GM19043 (cell line): ENCODE data around the gene RGS9.
A peak's percentile ranks its signal among the peaks of the same experiment; 100 is the strongest.
"Not testable (repeated sequence)": the region's sequence is repeated elsewhere in the genome, so short reads cannot be mapped to it uniquely, and the experiment has no call there.

ENCODE experiments used
- ATAC-seq: cut with Tn5 transposase; IDR thresholded peaks from one replicate; pipeline ENCODE4 v1.9.1; 2021; ENCODE audit warnings: low read depth; ENCODE audit not compliant: unreplicated experiment

Gene RGS9

DNA sequence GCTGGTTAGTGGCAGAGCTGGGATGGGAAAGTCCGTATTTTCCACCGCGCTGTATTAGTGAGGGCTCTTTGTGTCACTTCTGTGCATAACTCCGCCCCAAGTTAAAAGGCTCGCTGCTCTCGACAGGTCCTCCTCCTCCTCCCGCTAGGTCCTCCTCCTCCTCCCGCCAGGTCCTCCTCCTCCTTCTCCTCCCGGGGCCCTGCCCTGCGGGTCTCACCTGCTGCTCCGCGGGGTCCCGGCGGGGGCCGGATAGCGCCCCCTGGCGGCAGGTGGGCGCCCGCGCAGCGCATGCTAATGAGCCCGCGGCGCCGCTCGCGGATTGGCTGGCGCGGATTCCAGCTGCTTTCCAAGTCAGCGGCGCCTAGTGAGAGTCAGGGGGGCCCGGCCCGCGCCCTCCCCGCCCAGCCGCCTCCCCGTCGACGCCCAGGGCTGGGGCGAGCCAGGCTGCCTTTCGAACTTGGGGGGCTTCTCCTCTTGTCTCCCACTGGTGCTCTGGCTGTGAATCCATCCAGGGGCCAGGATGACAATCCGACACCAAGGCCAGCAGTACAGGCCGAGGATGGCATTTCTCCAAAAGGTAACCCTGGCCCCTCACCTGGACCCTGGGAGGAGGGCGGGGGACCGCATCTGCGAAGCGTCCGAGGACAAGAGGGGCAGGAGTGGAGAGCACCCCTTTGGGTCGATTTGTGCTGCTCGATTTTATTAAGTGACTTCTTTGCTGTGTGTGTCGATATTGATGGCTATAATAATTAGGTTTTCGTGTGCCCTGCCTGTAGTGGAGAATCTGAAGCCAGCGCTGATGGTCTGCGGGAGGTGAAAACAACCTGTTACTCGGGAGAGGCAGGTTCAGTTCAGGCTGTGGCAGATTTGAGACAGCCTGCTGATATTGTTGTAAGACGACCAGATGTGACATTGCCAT, at the start of gene RGS9:
Gene RGS9 (plus strand): TSS at position 350 of the 919 bp plus-strand sequence. CDS start 171 bp downstream, at position 521.
- ATAC-seq: peak; percentile 87

- no peak for ATAC-seq
Measured at GRCh38 chr17:65088621-65089360, 48.4 kb upstream of the RGS9 start.

GRCh38 chr17:65092262-65092661, 44.9 kb upstream of the RGS9 start:
- no peak for ATAC-seq

DNA sequence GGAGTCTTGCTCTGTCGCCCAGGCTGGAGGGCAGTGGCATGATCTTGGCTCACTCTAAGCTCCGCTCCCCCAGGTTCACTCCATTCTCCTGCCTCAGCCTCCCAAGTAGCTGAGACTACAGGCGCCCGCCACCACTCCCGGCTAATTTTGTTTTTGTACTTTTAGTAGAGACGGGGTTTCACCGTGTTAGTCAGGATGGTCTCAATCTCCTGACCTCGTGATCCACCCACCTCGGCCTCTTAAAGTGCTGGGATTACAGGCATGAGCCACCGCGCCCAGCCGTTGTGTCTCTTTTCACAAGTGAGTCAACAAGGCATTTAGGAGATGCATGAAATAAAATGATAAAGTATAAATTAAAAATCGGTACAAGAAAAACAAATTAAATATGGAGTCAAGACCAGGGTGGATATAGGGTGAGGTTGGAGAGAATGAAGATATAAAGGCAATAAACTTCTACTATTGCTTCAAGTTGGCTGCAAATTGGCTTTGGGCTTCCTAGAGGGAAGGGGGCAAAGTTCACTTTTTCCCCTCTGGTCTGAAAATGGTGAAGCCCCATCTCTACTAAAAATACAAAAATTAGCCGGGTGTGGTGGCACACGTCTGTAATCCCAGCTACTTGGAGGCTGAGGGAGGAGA, 44.3 kb upstream of the RGS9 start:
- not testable (repeated sequence) for ATAC-seq

- ATAC-seq: no peak
Measured at GRCh38 chr17:65093930-65094329, 43.2 kb upstream of the RGS9 start.

- no peak for ATAC-seq
Measured at GRCh38 chr17:65095465-65095864, 41.7 kb upstream of the RGS9 start.

DNA sequence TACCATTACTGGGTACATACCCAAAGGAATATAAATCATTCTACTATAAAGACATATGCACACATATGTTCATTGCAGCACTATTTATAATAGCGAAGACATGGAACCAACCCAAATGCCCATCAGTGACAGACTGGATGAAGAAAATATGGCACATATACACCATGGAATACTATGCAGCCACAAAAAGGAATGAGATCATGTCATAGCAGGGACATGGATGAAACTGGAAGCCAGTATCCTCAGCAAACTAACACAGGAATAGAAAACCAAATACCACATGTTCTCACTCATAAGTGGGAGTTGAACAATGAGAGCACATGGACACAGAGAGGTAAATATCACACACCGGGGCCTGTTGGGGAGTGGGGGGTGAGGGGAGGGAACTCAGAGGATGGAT, 40.8 kb upstream of the RGS9 start:
- ATAC-seq: not testable (repeated sequence)

GRCh38 chr17:65097110-65097509, 40.1 kb upstream of the RGS9 start:
- ATAC-seq: no peak

DNA sequence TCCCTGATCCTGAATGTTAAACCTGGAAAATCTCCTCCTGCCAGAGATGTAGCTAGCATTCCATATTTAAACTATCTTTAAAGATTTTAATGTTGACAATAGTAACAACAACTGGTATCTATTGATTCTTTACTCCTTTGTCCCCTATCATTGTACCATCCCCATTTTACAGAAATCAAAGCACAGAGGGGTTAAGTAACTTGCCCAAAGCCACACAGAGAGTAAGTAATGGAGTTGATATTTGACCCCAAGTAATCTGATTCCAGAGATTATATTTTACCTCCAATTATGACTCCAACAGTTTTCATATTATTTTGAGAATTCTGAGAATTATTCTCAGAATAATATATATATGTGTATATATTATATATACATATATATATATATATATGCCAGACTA, 37.7 kb upstream of the RGS9 start:
- ATAC-seq: no peak

DNA sequence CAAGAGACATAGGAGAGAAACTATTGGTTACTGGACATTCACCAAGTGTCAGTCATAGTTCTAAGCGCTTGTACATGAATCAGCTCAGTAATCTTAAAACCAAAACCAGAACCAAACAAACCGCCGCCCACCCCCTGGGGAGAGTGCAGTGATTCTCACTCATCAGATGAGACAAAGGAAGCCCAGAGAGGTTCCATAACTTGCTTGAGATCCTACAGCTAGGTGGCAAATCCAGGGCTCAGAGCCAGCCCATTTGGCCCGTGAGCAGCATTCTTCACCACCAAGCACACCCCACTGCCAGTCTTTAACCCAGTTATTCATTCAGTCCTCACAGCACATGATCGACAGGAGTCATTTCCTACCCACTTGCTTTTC, 37.2 kb upstream of the RGS9 start:
- ATAC-seq: peak; percentile 82

DNA sequence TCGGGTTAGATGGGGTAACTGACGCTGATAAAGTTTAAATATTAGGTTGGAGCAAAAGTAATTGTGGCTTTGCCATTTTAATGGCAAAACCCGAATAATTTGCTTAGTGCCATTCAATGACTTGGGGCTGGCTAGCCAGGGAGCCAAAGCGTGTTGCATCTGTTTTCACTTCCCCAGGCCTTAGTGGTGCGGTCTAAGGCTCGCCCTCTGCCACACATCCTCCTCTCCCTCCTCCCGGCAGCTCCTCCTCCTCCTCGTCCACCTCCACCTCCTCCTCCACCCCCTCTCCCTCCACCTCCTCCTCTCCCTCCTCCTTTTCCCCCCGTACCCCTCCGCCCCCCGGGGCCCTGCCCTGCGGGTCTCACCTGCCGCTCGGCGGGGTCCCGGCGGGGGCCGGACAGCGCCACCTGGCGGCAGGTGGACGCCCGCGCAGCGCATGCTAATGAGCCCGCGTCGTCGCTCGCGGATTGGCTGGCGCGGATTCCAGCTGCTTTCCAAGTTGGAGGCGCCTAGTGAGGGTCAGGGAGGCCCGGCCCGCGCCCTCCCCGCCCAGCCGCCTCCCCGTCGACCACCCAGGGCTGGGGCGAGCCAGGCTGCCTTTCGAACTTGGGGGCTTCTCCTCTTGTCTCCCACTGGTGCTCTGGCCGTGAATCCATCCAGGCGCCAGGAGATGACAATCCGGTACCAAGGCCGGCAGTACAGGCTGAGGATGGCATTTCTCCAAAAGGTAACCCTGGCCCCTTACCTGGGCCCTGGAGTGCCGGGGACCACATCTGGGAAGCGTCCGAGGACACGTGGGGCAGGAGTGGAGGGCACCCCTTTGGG, 36.6 kb upstream of the RGS9 start:
- peak; percentile 67 for ATAC-seq

DNA sequence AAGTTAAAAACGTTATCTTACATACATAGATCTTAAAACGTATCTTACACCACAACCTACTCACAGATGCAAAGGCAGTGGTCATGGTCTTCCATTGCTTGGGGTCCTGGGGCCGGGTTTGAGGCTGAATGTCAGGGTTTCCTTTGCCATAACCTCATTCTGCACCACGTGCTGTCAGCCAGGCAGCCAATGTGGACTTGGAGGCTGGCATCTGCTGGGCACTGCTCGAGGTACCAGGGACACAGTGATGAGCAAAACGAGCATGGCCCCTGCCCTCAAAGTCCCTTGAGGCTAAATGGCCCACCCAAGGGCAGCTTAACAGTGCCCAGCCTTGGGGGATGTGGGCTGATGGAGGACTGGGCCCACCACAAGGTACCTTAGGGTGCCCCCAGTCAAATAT, 35.8 kb upstream of the RGS9 start:
- ATAC-seq: no peak

GRCh38 chr17:65102235-65102634, 34.9 kb upstream of the RGS9 start:
- no peak for ATAC-seq

DNA sequence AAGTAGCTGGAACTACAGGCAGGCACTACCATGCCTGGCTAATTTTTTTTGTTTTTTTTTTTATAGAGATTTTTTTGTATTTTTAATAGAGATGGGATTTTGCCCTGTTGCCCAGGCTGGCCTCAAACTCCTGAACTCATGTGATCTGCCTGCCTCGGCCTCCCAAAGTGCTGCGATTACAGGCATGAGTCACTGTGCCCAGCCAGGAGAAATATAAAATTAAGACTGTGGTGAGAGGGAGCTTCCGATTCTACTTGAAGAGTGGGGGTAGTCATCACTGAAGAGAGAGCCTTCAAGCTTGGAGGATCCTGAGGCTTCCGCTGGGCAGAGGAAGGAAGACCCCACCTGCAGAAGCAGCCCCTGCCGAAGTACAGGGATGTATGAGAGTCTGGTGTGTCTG, 34.4 kb upstream of the RGS9 start:
- ATAC-seq: no peak

DNA sequence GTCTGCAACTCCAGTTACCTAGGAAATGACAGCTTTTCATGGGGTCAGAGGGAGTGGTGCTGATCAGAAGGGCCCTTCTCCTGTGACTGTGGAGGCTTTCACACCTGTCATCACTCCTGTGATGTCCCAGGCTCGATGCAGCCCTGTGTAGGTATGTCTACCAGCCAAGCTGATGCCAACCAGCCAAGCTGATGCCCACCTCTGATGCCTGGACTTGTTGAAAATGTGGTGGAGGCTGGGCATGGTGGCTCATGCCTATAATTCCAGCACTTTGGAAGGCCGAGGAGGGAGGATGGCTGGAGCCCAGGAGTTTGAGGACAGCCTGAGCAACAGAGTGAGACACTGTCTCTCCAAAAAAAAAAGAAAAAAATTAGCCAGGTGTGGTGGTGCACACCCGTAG, 33.7 kb upstream of the RGS9 start:
- ATAC-seq: no peak

GRCh38 chr17:65103896-65104295, 33.3 kb upstream of the RGS9 start:
- ATAC-seq: no peak

DNA sequence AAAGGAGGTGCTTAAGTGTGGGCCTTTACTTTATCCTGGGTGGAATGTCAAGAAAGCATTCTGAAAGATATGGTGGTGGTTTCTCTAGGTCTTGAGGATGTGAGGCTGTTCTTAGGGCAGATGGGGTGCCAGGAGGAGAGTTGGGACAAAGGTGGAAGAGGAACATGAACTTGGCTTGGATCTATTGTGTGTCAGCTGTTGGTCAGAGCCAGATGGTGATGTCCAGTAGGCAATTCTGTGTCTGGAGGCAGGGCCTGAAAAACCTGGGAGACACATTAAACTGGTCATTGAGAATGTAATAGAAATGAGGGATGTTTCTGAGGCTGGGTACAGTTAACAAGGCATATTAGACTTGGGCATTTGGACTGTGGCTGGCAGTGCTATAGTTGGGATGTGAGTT, 32.6 kb upstream of the RGS9 start:
- ATAC-seq: no peak

DNA sequence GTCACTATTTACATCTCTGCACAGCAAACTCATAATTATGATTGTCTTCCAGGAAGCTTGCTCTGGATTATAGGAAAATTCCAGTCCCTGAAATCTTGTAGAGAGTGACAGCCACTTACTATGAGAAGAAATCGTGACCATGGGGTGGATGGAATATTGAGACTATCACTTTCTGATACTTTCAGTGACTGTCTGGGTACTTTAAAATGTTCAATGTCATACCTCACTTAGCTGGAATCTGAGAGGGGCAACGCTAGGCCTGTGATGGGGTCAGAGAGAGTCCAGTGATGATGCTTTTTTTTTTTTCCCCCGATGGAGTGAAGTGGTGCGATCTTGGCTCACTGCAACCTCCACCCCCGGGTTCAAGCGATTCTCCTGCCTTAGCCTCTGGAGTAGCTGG, 32.2 kb upstream of the RGS9 start:
- no peak for ATAC-seq

DNA sequence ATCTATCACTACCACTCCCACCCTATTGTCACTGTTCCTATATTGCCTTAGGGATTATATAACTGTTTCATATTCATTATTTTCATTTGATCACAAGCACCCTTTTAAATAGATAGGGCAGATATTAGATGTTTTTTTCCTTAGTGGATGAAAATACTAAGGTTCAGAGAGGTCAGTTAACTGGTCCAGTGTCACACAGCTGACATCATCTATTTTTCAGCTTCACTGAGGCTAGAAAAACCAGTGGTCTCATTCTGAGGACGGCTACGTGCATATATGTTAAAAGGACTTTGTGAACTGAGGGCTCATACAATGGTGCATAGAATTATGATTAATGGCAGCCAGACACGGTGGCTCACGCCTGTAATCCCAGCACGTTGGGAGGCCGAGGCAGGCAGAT, 29.0 kb upstream of the RGS9 start:
- ATAC-seq: no peak

GRCh38 chr17:65109543-65109942, 27.6 kb upstream of the RGS9 start:
- no peak for ATAC-seq
